ENCODE data around the gene PTPRF.

GRCh38 chr1:43548285-43549271 is 17.9 kb downstream of the PTPRF start:
- TF ChIP-seq CTCF (IDR thresholded peaks at IDR 0.05), result no peak
- no peak for TF ChIP-seq EZH2phosphoT487 (IDR thresholded peaks at IDR 0.05)
